IMR-90 (cell line): ENCODE data around the gene UTRN. TPM values are rescaled to one million over a fixed set of nuclear protein-coding genes. Genes with fewer than 3 reads are reported as not detected.

Source experiments
- ATAC-seq: fragments of 200-7000 bp; cut with Tn5 transposase; 2 replicates; pipeline ENCODE4 v1.9.1; 2020; ENCODE audit warnings: low read depth, mild to moderate bottlenecking, moderate library complexity
- BruUV-seq: library from RNA; stranded (reverse); fragments of 400-500 nt; replicated peaks from 2 replicates; lab custom pipeline; 2021; lab: Mats Ljungman, UMichigan
- CTCF ChIA-PET: fragments of 300-600 bp; formaldehyde crosslinking; extraction: SDS; loops from one replicate; lab custom pipeline; 2021; ENCODE audit warnings: antibody characterized with exemption; lab: Yijun Ruan, JAX
- POLR2A ChIA-PET: fragments of 300-600 bp; sonication (Branson Sonifier 250); formaldehyde crosslinking; loops from one replicate; lab custom pipeline; 2022; ENCODE audit warnings: antibody characterized with exemption; ENCODE audit not compliant: unreplicated experiment; lab: Charles Lee
- DNase-seq: peaks from one replicate; pipeline ENCODE4 v3.0.0; 2013
- H2AFZ ChIP-seq: replicated peaks from 2 replicates; pipeline ENCODE3; 2013; ENCODE audit warnings: low read length, mild to moderate bottlenecking; ENCODE audit not compliant: poor library complexity
- H2AK5ac ChIP-seq: 2 replicates; pipeline ENCODE4 v1.6.1; 2013; ENCODE audit warnings: low read depth, low read length, inconsistent platforms
- H2AK9ac ChIP-seq: replicated peaks from 2 replicates; pipeline ENCODE3; 2013; ENCODE audit warnings: mild to moderate bottlenecking, low read depth, low read length, moderate library complexity; ENCODE audit not compliant: poor library complexity
- H2BK120ac ChIP-seq: 2 replicates; pipeline ENCODE4 v1.6.1; 2013; ENCODE audit warnings: low read depth, low read length, inconsistent platforms
- H2BK15ac ChIP-seq: 3 replicates; pipeline ENCODE4 v1.6.1; 2013; ENCODE audit warnings: low read depth, low read length, inconsistent platforms
- H2BK20ac ChIP-seq: 2 replicates; pipeline ENCODE4 v1.6.1; 2013; ENCODE audit warnings: low read depth, mild to moderate bottlenecking, inconsistent platforms, low read length, moderate library complexity
- H2BK5ac ChIP-seq: 2 replicates; pipeline ENCODE4 v1.6.1; 2013; ENCODE audit warnings: mild to moderate bottlenecking, low read depth, low read length, inconsistent platforms; ENCODE audit not compliant: poor library complexity, severe bottlenecking
- H3K14ac ChIP-seq: replicated peaks from 2 replicates; pipeline ENCODE4 v1.6.1; 2013; ENCODE audit warnings: low read depth, low read length, inconsistent platforms
- H3K18ac ChIP-seq: 2 replicates; pipeline ENCODE4 v1.6.1; 2013; ENCODE audit warnings: low read depth, low read length, control low read depth
- H3K23ac ChIP-seq: 2 replicates; pipeline ENCODE4 v1.6.1; 2013; ENCODE audit warnings: low read depth, low read length, inconsistent platforms
- H3K27ac ChIP-seq: 2 replicates; pipeline ENCODE4 v1.5.1; 2013; ENCODE audit warnings: mild to moderate bottlenecking, control low read depth, low read length; ENCODE audit not compliant: insufficient read depth
- H3K27me3 ChIP-seq: 2 replicates; pipeline ENCODE4 v1.6.1; 2013; ENCODE audit warnings: low read length; ENCODE audit not compliant: control insufficient read depth, insufficient read depth
- H3K36me3 ChIP-seq: 2 replicates; pipeline ENCODE4 v1.6.1; 2013; ENCODE audit warnings: low read length, mixed read lengths; ENCODE audit not compliant: control insufficient read depth, insufficient read depth
- H3K4ac ChIP-seq: 2 replicates; pipeline ENCODE4 v1.6.1; 2013; ENCODE audit warnings: low read depth, low read length, inconsistent platforms
- H3K4me1 ChIP-seq: 2 replicates; pipeline ENCODE4 v1.6.1; 2013; ENCODE audit warnings: low read length, mixed read lengths; ENCODE audit not compliant: control insufficient read depth, insufficient read depth
- H3K4me2 ChIP-seq: 2 replicates; pipeline ENCODE4 v1.6.1; 2013; ENCODE audit warnings: low read depth, mild to moderate bottlenecking, control low read depth, low read length, moderate library complexity
- H3K4me3 ChIP-seq: 2 replicates; pipeline ENCODE4 v1.5.1; 2013; ENCODE audit warnings: low read depth, mild to moderate bottlenecking, control low read depth, low read length, moderate library complexity; ENCODE audit not compliant: insufficient read depth
- H3K56ac ChIP-seq: 2 replicates; pipeline ENCODE4 v1.6.1; 2013; ENCODE audit warnings: low read length, inconsistent platforms; ENCODE audit not compliant: insufficient read depth; ENCODE audit errors: extremely low read depth
- H3K79me1 ChIP-seq, 2 experiments: 2 replicates each; pipeline ENCODE4 v1.6.1; 2013; ENCODE audit warnings: low read length in 2 of 2, inconsistent platforms in 1 of 2, low read depth in 1 of 2
- H3K9ac ChIP-seq: 2 replicates; pipeline ENCODE4 v1.6.1; 2013; ENCODE audit warnings: low read depth, low read length, control low read depth
- H3K9me1 ChIP-seq: 2 replicates; pipeline ENCODE4 v1.6.1; 2013; ENCODE audit warnings: low read length, inconsistent platforms; ENCODE audit not compliant: insufficient read depth
- H3K9me3 ChIP-seq: 2 replicates; pipeline ENCODE4 v1.6.1; 2013; ENCODE audit warnings: low read length; ENCODE audit not compliant: control insufficient read depth, insufficient read depth
- H4K20me1 ChIP-seq: 2 replicates; pipeline ENCODE4 v1.6.1; 2013; ENCODE audit warnings: low read length, inconsistent platforms; ENCODE audit not compliant: insufficient read depth
- H4K5ac ChIP-seq: 2 replicates; pipeline ENCODE4 v1.6.1; 2013; ENCODE audit warnings: mild to moderate bottlenecking, low read depth, low read length, control low read depth
- H4K8ac ChIP-seq, 2 experiments: 2 replicates each; pipeline ENCODE4 v1.6.1; 2013; ENCODE audit warnings: low read depth in 2 of 2, low read length in 2 of 2, control low read depth in 1 of 2, inconsistent platforms in 1 of 2
- H4K91ac ChIP-seq: 2 replicates; pipeline ENCODE4 v1.6.1; 2013; ENCODE audit warnings: low read depth, low read length, inconsistent platforms; ENCODE audit not compliant: insufficient read depth
- CEBPB ChIP-seq: IDR thresholded peaks from 2 replicates; pipeline ENCODE4 v1.6.1; 2012; ENCODE audit warnings: low read depth, low read length, improper control_type of control experiment
- CHD1 ChIP-seq: IDR thresholded peaks from 2 replicates; pipeline ENCODE4 v1.6.1; 2012; ENCODE audit warnings: low read depth, low read length, improper control_type of control experiment
- FOS ChIP-seq: fragments of 150-350 bp; IDR thresholded peaks from 2 replicates; pipeline ENCODE4 v1.6.1; 2016; ENCODE audit warnings: low read depth, low read length
- MAFK ChIP-seq: IDR thresholded peaks from 2 replicates; pipeline ENCODE4 v1.6.1; 2012; ENCODE audit warnings: low read depth, low read length, improper control_type of control experiment
- MAZ ChIP-seq: IDR thresholded peaks from 2 replicates; pipeline ENCODE4 v1.6.1; 2012; ENCODE audit warnings: low read depth, mild to moderate bottlenecking, low read length, improper control_type of control experiment, moderate library complexity, borderline replicate concordance
- MXI1 ChIP-seq: IDR thresholded peaks from 2 replicates; pipeline ENCODE4 v1.6.1; 2012; ENCODE audit warnings: low read depth, mild to moderate bottlenecking, low read length, moderate library complexity, borderline replicate concordance
- NFE2L2 ChIP-seq: fragments of 150-350 bp; IDR thresholded peaks from 2 replicates; pipeline ENCODE4 v1.6.1; 2016; ENCODE audit warnings: low read depth, mild to moderate bottlenecking, low read length
- POLR2A ChIP-seq: IDR thresholded peaks from 2 replicates; pipeline ENCODE4 v1.6.1; 2012; ENCODE audit warnings: mild to moderate bottlenecking, low read depth, low read length
- RAD21 ChIP-seq: IDR thresholded peaks from 2 replicates; pipeline ENCODE4 v1.6.1; 2012; ENCODE audit warnings: low read length, improper control_type of control experiment
- RCOR1 ChIP-seq: IDR thresholded peaks from 2 replicates; pipeline ENCODE4 v1.6.1; 2012; ENCODE audit warnings: mild to moderate bottlenecking, low read length, improper control_type of control experiment; ENCODE audit not compliant: insufficient replicate concordance
- RFX5 ChIP-seq: IDR thresholded peaks from 2 replicates; pipeline ENCODE4 v1.8.0; 2012; ENCODE audit warnings: low read depth, mild to moderate bottlenecking, low read length, moderate library complexity
- SMC3 ChIP-seq: fragments of 150-350 bp; IDR thresholded peaks from 2 replicates; pipeline ENCODE4 v1.6.1; 2016; ENCODE audit warnings: low read depth, mild to moderate bottlenecking, antibody characterized with exemption, low read length, moderate library complexity
- WGBS, 2 experiments: methylation state at CpG; one replicate each; pipeline versions ENCODE4 v1.1.5 to v1.1.7; 2013; ENCODE audit warnings: missing lambda C conversion rate in 2 of 2; ENCODE audit not compliant: insufficient read length in 1 of 2; ENCODE audit errors: extremely low coverage in 2 of 2; 5-methylcytosine and 5-hydroxymethylcytosine counted together
- dilution Hi-C: fragments of 300-500 bp; cut with HindIII; formaldehyde crosslinking; loops from one replicate; pipeline ENCODE4 v1.14.3; 2018; ENCODE audit warnings: low sequenced_read_pairs; ENCODE audit not compliant: unreplicated experiment
- in situ Hi-C: fragments of 300-500 bp; cut with MboI; formaldehyde crosslinking; loops from 3 replicates; pipeline ENCODE4 v1.14.3; 2019; ENCODE audit warnings: low sequenced_read_pairs, inconsistent platforms, mixed read lengths
- intact Hi-C: fragments of 100-400 bp; cut with micrococcal nuclease; formaldehyde crosslinking; loops from 2 replicates; pipeline ENCODE4 v1.10.0; 2022
- polyA plus RNA-seq, 3 experiments: library from polyadenylated mRNA; depleted of rRNA; stranded (reverse); fragments of >200 nt; gene quantifications; 2 replicates each; pipeline ENCODE4 v1.2.3, GENCODE V29; 2012; ENCODE audit warnings: low replicate concordance in 1 of 3
- total RNA-seq: library from RNA; depleted of rRNA; stranded (reverse); fragments of >200 nt; gene quantifications from 2 replicates; pipeline ENCODE4 v1.2.3, GENCODE V29; 2012
- TF ChIP-seq, protein P1 (sequence below): fragments of 150-350 bp; IDR thresholded peaks from 2 replicates; pipeline ENCODE4 v1.6.1; 2017; ENCODE audit warnings: mild to moderate bottlenecking, antibody characterized with exemption, low read length, low read depth
- TF ChIP-seq, protein P2 (sequence below): conservative IDR thresholded peaks from 2 replicates; pipeline ENCODE4 v1.5.1; 2012; ENCODE audit warnings: mild to moderate bottlenecking, low read depth, low read length, improper control_type of control experiment

The UTRN gene
- total and polyA plus RNA-seq, 2 of the 4 experiments (the other 2 are of a cell fraction), result 17.3 to 83.5 TPM

DNA sequence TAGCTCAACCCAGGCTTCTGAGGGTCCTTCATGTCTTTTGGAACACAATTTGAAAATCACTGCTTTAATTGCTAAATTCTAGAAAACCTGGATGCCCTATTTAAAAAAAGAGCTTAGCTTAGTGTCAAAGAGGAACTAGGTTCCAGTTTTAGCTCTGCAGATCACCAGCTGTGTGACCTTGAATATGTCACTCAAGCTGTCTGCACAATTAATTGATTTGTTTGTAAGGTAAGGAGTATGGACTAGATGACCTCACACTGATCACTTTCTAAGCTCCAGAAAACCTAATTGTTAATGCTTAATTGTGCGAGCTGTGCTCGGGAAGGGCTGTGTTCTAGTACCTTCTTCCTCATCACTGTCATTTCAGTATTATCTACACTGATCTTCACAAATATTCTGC is 26.2 kb downstream of the UTRN start:
- H4K5ac ChIP-seq, result no peak overlapping the region
- intact Hi-C loops (no loop called here), dilution Hi-C loops (no loop called here), in situ Hi-C loops (no loop called here)
- ChIA-PET POLR2A (no interaction called here), CTCF (no interaction called here)
- BruUV-seq, result no TSS peak
- DNase-seq (no peak), ATAC-seq (no peak)
- H2AK9ac ChIP-seq, result no peak overlapping the region
- H3K4ac ChIP-seq, result no peak overlapping the region
- no peak overlapping the region for H3K4me3 ChIP-seq
- no peaks in the 10 kb centered on the region for H3K27me3 ChIP-seq
- peaks cover 3% of the 10 kb centered on the region; the same call in 1 of the 2 replicates for H3K36me3 ChIP-seq
- H3K9me1 ChIP-seq, result peaks cover 14% of the 10 kb centered on the region; the same call in 1 of the 2 replicates
- H3K4me1 ChIP-seq, result peaks cover 3% of the 10 kb centered on the region
- TF ChIP-seq MXI1 (no peak), NFE2L2 (no peak), CHD1 (no peak), CEBPB (no peak), SMC3 (no peak), FOS (no peak), RFX5 (no peak), RCOR1 (no peak), POLR2A (no peak), MAFK (no peak), RAD21 (no peak), MAZ (no peak)
- TF ChIP-seq, protein P1, sequence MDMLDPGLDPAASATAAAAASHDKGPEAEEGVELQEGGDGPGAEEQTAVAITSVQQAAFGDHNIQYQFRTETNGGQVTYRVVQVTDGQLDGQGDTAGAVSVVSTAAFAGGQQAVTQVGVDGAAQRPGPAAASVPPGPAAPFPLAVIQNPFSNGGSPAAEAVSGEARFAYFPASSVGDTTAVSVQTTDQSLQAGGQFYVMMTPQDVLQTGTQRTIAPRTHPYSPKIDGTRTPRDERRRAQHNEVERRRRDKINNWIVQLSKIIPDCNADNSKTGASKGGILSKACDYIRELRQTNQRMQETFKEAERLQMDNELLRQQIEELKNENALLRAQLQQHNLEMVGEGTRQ, result no peak
- TF ChIP-seq, protein P2, sequence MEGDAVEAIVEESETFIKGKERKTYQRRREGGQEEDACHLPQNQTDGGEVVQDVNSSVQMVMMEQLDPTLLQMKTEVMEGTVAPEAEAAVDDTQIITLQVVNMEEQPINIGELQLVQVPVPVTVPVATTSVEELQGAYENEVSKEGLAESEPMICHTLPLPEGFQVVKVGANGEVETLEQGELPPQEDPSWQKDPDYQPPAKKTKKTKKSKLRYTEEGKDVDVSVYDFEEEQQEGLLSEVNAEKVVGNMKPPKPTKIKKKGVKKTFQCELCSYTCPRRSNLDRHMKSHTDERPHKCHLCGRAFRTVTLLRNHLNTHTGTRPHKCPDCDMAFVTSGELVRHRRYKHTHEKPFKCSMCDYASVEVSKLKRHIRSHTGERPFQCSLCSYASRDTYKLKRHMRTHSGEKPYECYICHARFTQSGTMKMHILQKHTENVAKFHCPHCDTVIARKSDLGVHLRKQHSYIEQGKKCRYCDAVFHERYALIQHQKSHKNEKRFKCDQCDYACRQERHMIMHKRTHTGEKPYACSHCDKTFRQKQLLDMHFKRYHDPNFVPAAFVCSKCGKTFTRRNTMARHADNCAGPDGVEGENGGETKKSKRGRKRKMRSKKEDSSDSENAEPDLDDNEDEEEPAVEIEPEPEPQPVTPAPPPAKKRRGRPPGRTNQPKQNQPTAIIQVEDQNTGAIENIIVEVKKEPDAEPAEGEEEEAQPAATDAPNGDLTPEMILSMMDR, result no peak
- no peak overlapping the region for H3K56ac ChIP-seq
- no peak overlapping the region for H2AK5ac ChIP-seq
- WGBS, 2 experiments, result no CpG with 5 or more reads among the region's 2 CpGs
- no peak overlapping the region for H3K18ac ChIP-seq
- no peak overlapping the region for H4K91ac ChIP-seq
- no peak overlapping the region for H2BK5ac ChIP-seq
- H3K27ac ChIP-seq, result no peak overlapping the region
- no peak overlapping the region for H3K14ac ChIP-seq
- no peak overlapping the region for H2AFZ ChIP-seq
- H2BK120ac ChIP-seq, result no peak overlapping the region
- H3K4me2 ChIP-seq, result no peak overlapping the region
- no peak overlapping the region for H4K8ac ChIP-seq
- no peak overlapping the region for H2BK20ac ChIP-seq
- H3K23ac ChIP-seq, result no peak overlapping the region
- H4K20me1 ChIP-seq, result no peaks in the 10 kb centered on the region; the same call in 1 of the 2 replicates
- H3K9ac ChIP-seq, result no peak overlapping the region
- H3K9me3 ChIP-seq, result no peaks in the 10 kb centered on the region
- no peak overlapping the region for H2BK15ac ChIP-seq
- H3K79me1 ChIP-seq, result peaks cover 32 to 66% of the 10 kb centered on the region in 2 experiments
